HL-60 (cell line): ENCODE measurements around the gene CEP72.

Experiments used
- DNase-seq, 2 experiments: peaks; one replicate each; pipeline ENCODE4 v3.0.0-alpha.2; 2010 to 2020; ENCODE audit warnings: low read depth in 1 of 2, low spot score in 1 of 2
- H3K27ac ChIP-seq: fragments of 250-450 bp; sonication (Bioruptor Pico); replicated peaks from 2 replicates; pipeline ENCODE4 v1.5.1; 2020; ENCODE audit warnings: mild to moderate bottlenecking, moderate library complexity
- H3K27me3 ChIP-seq: fragments of 250-450 bp; sonication (Bioruptor Pico); 2 replicates; pipeline ENCODE4 v1.5.1; 2021; ENCODE audit warnings: mild to moderate bottlenecking, moderate library complexity; ENCODE audit not compliant: insufficient read depth, poor library complexity, severe bottlenecking
- H3K4me3 ChIP-seq: replicated peaks from 2 replicates; pipeline ENCODE4 v1.5.1; 2011; ENCODE audit warnings: mild to moderate bottlenecking, control low read depth, low read length; ENCODE audit not compliant: insufficient read depth
- CTCF ChIP-seq: IDR thresholded peaks from one replicate; pipeline ENCODE4 v1.5.1; 2011; ENCODE audit warnings: low read length, control low read depth, inconsistent platforms; ENCODE audit not compliant: insufficient read depth
- GABPA ChIP-seq: IDR thresholded peaks from 2 replicates; pipeline ENCODE4 v1.6.1; 2012; ENCODE audit warnings: low read depth
- POLR2AphosphoS5 ChIP-seq: IDR thresholded peaks from 2 replicates; pipeline ENCODE4 v1.6.1; 2012; ENCODE audit warnings: low read depth
- REST ChIP-seq: IDR thresholded peaks from 2 replicates; pipeline ENCODE4 v1.6.1; 2012; ENCODE audit warnings: low read depth; ENCODE audit not compliant: insufficient replicate concordance
- SPI1 ChIP-seq: IDR thresholded peaks from 2 replicates; pipeline ENCODE4 v1.6.1; 2012; ENCODE audit warnings: low read depth, mild to moderate bottlenecking, borderline replicate concordance

CEP72 gene

GRCh38 chr5:607541-608428, 4.4 kb upstream of the CEP72 start:
- Histone ChIP-seq H3K27me3 (no peaks in the 10 kb centered on the region), H3K27ac (no peak overlapping the region), H3K4me3 (no peak overlapping the region)
- TF ChIP-seq CTCF (no peak), GABPA (no peak), REST (no peak), POLR2AphosphoS5 (no peak), SPI1 (0 out of 2 replicates have a peak, but pooled peaks have one; percentile 14)
- DNase-seq, result peak in 1 of 2 experiments; percentile 27

- TF ChIP-seq SPI1, result no peak
- TF ChIP-seq GABPA, result no peak
- no peak for TF ChIP-seq POLR2AphosphoS5
- TF ChIP-seq CTCF, result no peak
- TF ChIP-seq REST, result no peak
- no peaks in the 10 kb centered on the region for H3K27me3 ChIP-seq
- H3K4me3 ChIP-seq, result no peak overlapping the region
- no peak overlapping the region for H3K27ac ChIP-seq
- no peak for DNase-seq
Measured at GRCh38 chr5:608429-609370, 3.4 kb upstream of the CEP72 start.

- DNase-seq, result no peak
- H3K27me3 ChIP-seq, result no peaks in the 10 kb centered on the region
- TF ChIP-seq CTCF, result no peak
- TF ChIP-seq REST, result no peak
- TF ChIP-seq GABPA, result no peak
- no peak overlapping the region for H3K4me3 ChIP-seq
- no peak overlapping the region for H3K27ac ChIP-seq
Measured at GRCh38 chr5:609506-609905, 2.6 kb upstream of the CEP72 start.
